ENCODE data around the gene APH1B.
"Not testable (repeated sequence)": the region's sequence is repeated elsewhere in the genome, so short reads cannot be mapped to it uniquely, and the experiment has no call there.

Gene APH1B

DNA sequence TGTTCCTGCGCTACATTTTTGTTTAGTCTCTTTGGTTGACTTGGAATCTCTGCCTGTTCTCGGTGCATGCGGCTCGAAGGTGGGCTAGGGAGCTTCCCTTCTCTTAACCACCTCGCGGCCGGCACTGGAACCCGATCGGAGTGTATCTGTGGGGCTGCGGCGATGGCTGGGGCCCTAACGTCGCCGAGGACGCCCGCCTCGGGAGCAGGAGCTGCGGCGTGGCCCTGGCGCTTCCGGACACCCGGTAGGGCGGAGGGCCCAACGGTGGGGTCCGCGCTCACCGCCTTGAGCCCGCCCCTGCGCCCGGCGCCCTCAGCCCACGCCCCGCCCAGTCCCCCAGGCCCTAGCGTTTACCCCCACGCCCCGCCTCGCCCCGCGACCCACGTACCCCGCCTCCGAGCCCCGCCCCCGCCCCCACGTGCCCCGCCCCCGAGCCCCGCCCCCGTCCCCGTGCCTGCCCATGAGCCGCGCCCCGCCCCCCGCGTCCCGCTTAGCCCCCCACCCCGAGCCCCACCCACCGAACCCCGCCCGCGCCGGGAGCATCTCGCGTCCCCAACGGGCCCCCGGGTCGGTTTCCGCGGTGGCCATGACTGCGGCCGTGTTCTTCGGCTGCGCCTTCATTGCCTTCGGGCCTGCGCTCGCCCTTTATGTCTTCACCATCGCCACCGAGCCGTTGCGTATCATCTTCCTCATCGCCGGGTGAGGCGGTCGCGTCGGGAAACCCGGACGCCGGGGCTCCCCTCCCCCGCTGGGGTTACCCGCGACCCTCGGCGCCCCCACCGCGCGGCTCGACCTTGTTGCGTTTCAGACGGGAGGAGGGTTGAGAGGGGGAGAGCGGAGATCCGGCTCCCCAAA lies at the start of gene APH1B:
TSS of gene APH1B (plus strand) at position 568 of the 855 bp plus-strand sequence. CDS start at position 587, 19 bp downstream.
- DNase-seq: peak; percentile 88

DNA sequence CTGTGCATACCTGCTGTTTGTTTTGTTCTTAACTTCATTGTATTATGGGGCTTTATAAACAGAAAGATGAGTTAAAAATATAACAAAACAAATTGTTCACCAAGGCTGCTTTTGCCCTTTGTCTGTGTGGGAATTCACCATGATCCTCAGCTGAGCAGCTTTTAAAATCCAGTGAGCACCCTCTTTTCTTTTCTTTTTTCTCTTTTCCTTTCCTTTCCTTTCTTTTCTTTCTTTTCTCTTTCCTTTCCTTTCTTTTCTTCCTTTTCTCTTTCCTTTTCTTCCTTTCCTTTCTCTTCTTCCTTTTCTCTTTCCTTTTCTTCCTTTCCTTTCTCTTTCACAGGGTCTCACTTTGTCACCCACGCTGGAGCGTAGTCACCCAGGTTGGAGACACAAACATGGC lies 49.7 kb upstream of the APH1B start:
- DNase-seq: no peak

DNA sequence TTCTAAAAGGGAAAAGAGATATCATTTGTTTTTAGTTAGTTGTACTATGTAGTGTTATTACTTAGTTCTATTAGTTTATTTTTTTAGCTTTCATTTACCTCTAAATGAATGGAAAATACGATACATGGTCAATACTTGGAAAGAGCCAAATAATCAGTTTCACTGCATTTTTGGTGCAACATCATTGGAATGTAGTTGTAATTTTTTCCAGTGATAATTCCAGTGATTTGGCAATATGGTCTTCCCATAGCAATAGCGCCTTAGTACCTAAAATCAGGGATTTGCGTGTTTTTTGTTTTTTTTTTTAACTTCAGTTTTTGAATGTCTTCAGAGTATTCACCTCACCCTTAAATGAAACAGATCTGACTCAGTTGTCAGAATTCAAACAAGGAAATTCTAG lies 46.2 kb upstream of the APH1B start:
- DNase-seq: no peak

DNA sequence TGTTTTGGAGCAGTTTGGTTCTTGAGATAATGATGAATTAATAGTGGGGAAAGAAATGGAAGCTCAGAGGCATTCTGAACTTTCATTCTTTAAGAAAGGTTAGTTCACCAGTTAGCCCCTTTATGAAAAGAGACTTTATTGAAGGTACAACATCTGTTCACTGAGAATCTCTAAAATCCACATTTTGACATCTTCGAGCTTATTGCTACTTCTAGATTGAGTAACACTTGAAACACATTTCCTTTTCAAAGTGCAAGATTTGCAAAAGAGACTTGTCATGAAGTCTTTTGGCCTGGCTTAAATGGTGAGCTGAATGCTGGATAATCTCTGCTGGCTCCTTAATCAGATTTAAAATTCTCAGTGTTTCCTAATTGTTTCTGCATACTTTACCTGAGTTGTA lies 45.7 kb upstream of the APH1B start:
- no peak for DNase-seq

DNA sequence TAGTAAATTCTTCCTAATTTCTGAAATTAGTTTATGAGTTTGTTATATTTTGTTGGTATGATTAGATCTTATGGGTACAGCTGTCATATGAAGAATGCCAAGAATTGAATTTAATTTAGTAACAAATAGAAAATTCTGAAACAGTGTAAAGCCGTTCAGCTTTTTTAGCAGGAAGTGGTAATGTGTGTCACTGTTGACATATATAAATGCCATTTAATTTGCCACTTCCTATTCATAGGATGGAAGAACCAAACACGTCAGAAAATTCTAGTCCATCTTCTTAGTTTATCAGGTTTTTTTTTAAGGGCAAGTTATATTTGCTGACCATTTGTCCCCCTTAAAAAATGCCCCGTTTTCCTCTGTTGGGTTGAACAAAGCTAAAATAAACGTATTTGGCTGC lies 45.0 kb upstream of the APH1B start:
- DNase-seq: peak; percentile 53

DNA sequence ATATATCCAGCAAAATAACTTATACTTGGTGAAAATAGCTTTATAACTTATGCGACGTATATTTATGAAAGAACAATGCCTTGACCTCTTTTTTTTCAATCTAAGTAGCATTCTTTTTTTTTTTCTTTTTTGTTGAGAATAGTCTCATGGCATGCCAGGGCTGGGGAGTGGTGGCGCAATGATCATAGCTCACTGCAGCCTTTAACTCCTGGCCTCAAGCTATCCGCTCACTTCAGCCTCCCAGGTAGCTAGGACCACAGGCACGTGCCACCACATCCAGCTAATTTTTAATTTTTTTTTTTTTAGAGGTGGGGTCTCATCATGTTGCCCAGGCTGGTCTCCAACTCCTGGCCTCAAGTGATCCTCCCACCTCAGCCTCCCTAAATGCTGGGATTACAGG lies 44.5 kb upstream of the APH1B start:
- DNase-seq: no peak

DNA sequence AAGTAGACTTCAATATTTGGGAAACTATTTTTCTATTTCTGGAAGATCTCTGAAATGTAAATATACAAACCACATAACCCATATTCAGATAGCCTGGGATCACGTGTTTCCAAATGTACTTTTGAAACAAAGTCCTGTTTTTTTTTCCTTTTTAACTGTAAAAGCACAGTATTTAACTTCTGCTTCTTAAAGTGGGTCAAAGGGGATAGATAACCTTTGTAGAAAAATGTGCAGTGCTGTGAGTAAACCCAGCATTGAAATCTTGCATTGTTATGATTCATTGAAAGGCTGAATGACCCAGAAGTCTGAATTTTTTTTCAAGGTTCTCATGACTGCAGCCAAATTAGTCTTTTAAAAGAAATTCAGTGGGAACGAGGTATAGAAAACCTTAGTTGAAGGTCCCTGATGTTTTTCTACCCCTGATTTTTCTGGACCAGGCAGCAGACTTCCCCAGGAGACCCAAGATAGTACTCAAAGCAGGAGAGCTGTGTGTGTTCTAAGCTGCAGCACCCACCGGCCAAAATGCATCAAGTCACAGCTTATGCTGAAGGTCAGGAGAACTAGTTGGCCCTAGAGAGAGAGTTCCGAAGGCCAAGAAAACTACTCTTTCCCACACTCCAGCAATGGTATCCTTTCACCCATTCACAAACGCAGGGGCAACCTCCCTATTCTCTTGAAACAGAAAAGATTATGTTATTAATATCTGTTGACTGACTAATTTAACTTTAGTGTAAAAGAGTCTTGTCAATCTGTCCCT lies 43.6 kb upstream of the APH1B start:
- DNase-seq: no peak

DNA sequence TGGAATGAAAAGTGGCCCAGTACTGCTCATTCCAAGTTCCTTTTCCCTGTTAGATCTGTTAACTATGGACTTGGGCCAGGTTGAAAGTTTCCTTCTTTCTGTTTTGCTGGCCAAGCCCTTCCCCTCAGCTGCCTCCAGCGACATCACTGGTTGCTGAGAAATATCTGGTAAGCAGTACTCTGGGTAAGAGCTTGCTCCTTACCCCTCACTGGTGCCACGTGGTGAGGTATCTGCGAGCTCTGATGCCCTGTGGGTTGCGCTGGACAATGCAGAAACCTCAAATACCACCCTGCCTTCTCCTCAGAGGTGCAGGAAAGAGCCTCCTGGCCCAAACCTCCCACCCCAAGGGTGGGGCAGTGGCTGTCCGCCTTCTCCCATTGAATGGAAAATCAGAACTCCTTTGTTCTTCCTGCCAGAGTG lies 42.9 kb upstream of the APH1B start:
- no peak for DNase-seq

DNA sequence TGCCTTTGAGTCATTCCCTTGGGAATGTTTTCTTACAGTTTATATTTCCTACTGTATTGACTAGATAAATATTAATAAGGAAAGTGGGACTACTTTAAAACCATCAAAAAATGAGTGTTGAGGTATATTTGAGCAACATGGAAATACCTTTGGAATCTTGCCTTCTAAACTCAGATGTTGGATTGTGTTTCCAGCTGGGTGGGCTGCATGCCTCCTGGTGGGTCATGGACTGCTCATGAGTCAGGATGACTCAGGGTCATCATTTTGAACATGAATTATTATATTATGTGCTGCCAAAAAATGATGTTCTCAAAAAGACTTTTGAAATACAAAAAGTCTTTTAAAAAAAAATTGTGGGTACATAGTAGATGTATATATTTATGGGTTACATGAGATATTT lies 41.1 kb upstream of the APH1B start:
- no peak for DNase-seq

DNA sequence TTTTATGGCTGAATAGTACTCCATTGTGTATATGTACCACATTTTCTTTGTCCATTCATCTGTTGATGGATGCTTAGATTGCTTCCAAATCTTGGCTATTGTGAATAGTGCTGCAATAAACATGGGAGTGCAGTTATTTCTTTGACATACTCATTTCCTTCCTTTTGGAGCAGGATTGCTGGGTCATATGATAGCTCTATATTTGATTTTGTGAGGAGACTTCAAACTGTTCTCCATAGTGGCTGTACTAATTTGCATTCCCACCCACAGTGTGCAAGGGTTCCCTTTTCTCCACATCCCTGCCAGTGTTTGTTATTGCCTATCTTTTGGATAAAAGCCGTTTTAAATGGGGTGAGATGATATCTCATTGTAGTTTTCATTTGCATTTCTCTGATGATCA lies 40.3 kb upstream of the APH1B start:
- DNase-seq: not testable (repeated sequence)

DNA sequence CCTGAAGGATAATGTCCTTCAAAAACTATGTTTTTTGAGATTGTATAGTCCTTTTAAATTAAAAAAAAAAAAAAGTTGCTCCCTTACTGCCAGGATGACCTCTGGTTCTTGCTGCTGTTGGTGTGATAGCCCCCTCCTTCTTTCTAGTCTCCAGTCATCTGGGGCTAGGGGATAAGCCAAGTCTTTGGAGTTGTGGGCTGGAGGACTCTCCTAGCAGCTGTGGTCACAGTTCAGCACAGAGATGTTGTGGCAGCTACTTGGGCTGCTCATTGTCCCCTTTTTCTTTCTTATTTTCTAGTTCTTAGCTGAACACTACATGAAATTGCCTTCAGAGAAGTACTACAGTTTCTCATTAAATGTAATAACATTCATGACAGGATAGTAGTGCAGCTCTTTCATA lies 39.2 kb upstream of the APH1B start:
- DNase-seq: no peak

DNA sequence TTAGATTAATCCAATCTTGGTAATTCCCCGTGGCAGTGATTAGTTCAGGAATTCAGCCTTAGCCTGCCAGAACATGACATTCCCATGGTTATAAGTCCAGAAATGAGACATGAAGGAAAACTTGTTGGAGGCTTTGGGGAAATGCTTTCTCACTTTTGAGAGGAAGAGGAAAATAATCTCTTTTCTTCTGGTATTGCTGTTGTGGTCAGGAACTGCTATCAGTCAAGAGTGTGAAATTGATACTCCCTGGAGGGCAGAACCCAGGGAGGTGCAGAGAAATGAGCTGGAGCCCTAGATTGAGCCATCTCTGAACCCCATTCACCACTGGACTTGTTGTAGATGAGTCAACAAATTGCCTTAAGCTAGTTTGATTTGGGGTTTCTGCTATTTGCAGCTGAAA lies 38.6 kb upstream of the APH1B start:
- peak; percentile 23 for DNase-seq

DNA sequence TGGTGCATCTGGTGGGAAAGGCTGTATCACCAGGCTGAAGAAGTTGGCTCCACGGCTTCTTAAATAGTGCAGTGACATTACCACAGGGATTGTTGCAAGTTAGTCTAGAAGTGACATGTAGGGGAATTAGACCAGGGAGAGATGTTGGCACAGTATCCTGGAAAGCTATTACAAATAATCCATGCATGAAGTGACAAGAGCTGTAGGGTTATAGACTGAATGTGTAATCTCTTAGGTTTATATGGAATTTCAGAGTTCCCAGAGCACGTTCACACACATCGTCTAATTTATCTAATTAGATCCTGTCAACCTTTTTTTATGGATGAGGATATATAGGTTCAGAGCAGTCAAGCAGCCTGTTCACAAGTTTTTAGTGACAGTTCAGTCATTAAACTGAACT lies 37.3 kb upstream of the APH1B start:
- no peak for DNase-seq

DNA sequence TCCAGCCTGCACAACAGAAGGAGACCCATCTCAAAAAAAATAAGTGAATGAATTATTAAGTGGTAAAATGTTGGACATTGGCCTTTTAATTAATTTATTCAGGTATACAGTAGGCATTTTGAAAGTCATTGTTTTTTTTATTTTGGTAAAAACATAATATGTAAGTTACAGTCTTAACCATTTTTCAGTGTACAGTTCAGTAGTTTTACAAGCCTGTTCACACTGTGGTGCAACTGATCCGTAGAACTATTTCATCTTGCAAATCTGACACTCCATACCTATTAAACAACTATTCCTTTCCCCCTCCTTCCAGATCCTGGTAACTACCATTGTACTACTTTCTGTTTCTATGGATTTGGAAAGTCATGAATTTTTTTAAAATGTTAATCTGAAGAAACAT lies 36.1 kb upstream of the APH1B start:
- no peak for DNase-seq

DNA sequence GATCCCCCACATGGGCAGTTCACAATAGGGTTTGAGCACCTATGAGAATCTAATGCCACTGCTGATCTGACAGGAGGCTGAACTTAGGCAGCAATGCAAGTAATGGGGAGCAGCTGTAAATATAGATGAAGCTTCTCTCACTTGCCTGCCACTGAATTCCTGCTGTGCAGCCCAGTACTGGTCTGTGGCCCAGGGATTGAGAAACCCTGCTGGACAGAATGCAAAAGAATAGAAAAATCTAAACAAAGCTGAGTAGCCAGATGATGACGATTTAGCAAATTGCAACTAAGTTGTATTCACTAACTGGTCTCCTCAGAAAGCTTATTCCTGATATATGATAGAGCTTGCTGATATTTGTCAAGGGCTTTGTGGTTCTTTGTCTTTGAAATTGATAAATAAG lies 34.3 kb upstream of the APH1B start:
- no peak for DNase-seq

DNA sequence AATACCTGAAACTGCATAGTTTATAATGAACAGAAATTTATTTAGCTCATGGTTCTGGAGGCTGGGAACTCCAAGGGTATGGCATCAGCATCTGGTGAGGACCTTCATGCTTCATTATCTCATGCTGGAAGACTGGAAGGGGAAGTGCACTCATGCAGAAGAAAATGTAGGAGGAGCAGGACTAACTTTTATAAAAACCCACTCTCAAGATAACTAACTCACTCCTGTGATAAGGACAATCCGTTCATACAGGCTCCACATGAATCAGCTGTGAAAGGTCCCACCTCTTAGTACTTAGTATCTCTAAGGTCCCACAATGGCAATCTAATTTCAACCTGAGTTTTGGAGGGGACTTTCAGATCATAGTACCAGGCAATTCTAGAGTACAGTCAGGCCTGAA lies 33.6 kb upstream of the APH1B start:
- no peak for DNase-seq

DNA sequence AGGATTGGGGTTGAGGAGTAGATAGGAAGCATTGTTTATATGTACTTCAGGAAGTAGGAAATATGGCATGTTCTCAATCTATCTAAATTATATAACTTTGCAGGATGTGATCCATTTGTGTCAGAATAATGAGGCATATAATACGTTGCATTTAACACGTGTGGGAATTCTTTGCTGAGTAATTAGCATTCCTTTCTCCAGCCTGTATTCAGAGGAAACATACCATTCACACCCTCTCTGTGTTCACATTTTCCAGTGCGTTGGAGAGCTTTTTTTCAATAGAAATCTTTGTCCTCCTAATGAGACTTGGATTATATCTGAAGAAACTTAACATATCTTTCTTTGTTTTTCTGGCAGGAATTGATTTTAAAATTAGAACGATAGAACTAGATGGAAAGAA lies 33.0 kb upstream of the APH1B start:
- no peak for DNase-seq

DNA sequence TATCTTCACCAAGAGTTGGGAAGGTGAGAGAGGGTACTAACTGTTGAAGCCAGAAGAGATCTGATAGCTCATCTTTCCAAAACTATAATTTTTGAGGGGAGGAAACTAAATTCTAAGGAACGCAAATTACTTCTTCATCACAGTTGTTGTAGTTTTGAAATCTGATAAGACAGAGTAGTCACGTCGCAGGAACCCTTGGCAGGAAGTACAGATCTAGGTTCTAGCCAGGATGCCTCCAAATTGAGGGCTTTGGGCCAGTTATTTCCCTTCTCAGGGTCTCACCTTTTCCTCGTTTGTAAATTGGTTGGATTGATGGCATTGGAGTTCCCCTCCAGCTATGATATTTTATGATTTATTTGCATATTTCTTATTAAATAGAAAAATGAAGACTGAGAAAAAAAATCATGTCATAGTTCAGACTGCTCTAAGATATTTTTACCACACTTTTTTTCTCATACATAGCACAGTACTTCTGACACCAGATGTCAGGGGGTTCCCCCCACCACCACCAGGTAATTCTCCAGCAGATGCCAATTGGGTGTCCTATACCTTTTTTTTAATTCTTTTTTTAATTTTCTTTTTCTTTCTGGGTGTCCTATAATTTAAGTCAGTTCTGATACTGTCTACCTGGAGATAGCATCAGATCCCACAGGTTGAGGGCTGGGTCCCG lies 32.3 kb upstream of the APH1B start:
- peak; percentile 23 for DNase-seq

DNA sequence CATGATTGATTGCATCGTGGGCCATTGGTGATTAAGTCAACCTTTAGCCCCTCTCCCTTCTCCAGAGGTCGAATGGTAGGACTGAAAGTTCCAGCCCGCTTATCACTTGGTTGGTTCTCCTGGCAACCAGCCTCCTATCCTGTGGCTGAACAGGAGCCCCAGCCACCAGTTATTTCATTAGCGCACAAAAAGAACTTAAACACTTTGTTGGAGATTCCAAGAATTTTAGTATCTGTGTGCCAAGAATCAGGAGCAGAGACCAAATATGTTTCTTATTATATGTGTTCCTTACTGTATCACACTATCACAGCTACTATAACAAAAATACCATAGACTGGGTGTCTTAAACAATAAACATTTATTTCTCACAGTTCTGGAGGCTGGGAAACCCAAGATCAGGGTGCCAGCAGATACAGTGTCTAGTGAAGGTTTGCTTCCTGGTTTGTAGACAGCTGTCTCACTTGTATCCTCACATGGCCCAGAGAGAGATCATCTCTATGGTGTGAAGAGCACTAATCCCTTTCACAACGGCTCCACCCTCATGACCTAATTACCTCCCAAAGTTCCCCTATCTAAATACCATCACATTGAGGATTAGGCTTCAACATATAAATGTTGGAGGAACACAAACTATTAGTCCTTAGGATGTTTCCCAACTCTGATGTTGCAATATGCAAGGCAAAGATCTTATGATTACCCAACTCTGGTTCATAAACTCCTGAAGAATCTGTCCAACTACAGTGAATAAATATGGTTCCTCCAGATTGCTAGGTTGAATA lies 30.5 kb upstream of the APH1B start:
- peak; percentile 19 for DNase-seq

DNA sequence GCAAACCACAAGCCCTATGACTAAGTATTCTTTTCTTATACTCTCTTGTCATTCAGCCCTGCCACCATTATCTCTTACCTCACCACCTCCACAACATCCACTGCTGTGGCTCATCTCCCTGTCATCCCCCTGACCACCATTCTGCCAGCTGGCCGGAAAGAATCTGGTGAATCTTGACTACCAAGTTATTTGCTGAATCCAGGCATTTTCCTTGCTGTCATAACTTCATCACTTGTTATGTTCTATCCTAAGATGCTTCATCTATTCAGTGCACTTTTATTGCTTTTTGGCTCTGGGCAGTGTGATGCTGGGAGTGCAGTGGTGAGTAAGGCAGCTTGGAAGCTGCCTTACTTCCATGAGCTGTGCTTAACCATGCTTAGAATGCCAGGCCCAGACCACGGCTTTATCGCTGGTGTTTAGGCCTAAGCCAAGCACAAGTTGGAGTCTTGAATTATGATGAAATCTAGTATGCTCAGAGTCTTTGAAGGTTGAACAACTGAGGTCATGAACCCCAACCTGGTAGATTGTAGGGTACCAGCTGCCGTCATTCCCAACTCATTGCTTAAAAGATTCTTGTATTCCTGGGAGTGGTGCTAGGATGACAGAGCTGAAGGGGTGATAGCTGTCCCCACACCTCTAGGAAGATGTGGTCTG lies 27.0 kb upstream of the APH1B start:
- no peak for DNase-seq

DNA sequence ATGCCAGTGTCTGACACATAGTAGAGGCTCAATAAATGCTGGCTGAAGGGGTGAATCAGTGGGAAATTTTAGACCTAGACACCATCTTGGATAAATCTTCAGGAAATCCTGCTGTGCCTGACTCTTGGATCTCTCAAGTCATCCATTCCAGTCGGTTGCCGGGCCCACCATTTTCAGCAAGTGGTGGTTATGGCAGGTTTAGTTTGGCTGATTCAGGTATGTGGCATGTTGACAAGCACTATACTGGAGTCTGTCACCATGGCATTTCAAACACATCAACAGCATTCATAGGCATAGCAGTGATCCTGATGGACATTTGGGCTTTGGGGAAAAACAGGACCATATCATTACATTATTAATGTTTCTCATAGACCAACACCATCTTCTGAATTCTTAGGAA lies 25.7 kb upstream of the APH1B start:
- DNase-seq: no peak

DNA sequence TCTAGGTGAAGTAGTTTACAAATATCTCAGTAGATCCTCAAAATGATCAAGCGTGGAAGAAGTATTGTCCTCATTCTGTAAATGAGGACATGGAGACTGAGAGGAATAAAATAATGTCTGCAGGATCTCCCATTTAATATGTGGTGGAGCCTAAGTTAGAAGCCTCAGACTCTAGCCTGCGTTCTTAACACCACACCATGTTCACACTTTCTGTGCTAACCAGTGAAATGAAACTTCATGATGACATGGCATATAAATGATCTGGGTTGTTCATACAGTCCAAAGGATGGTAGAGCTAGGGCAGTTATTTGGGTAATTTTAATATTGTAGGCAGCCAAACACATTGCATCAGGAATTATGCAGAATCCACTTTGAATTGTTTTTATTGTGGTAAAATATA lies 25.1 kb upstream of the APH1B start:
- no peak for DNase-seq

Measured in CD4-positive, alpha-beta T cell treated with Interleukin-10 for 1 hour (primary cell).